ENCODE results near the gene KRTAP10-4. TPM values are rescaled to one million over a fixed set of nuclear protein-coding genes. Genes with fewer than 3 reads are reported as not detected.
A peak's percentile ranks its signal among the peaks of the same experiment; 100 is the strongest.

Gene KRTAP10-4
- total and polyA plus RNA-seq, 2 donors from 2014 or later, result not detected

DNA sequence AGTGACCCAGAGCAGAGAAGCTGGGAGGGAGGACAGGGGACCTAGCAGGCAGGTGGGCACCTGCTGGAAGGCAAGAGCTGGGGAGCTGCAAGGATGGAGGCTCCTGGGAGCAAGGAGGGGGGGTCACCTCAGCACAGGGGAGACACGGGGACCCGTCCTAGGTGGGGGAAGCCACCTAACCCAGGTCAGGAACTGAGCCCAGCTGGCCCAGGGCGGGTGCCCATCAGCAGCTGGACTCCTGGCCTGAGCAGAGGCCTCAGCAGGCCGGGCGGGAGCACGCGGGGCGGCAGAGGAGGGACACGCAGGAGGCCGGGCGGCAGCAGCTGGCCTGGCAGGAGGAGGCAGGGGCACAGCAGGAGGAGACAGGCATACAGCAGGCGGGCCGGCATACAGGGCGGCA, 34.5 kb upstream of the KRTAP10-4 start:
- H3K36me3 ChIP-seq (ENCODE audit: control insufficient read depth in 2 of 3, insufficient read depth in 3 of 3, low read length in 3 of 3), result no peaks in the 10 kb centered on the region
- H3K4me3 ChIP-seq (ENCODE audit: low read length in 3 of 3), result no peak overlapping the region
- peaks cover 0 to 9% (median 0%) of the 10 kb centered on the region in 3 donors for H3K9me3 ChIP-seq (ENCODE audit: control insufficient read depth in 2 of 3, insufficient read depth in 1 of 3, low read length in 3 of 3)
- intact Hi-C loops (cut with DNase I), result no loop called here
- FAIRE-seq, result no peak
- no peak overlapping the region for H3K9ac ChIP-seq (ENCODE audit: low read length in 3 of 3)
- no peak overlapping the region for H3K27ac ChIP-seq (ENCODE audit: low read depth in 2 of 2, low read length in 2 of 2)
- H3K4me1 ChIP-seq (ENCODE audit: control insufficient read depth in 2 of 3, insufficient read depth in 2 of 3, low read depth in 1 of 3, low read length in 3 of 3), result no peaks in the 10 kb centered on the region
- no peaks in the 10 kb centered on the region for H3K27me3 ChIP-seq (ENCODE audit: control insufficient read depth, insufficient read depth, low read length)
- TF ChIP-seq, protein P1, sequence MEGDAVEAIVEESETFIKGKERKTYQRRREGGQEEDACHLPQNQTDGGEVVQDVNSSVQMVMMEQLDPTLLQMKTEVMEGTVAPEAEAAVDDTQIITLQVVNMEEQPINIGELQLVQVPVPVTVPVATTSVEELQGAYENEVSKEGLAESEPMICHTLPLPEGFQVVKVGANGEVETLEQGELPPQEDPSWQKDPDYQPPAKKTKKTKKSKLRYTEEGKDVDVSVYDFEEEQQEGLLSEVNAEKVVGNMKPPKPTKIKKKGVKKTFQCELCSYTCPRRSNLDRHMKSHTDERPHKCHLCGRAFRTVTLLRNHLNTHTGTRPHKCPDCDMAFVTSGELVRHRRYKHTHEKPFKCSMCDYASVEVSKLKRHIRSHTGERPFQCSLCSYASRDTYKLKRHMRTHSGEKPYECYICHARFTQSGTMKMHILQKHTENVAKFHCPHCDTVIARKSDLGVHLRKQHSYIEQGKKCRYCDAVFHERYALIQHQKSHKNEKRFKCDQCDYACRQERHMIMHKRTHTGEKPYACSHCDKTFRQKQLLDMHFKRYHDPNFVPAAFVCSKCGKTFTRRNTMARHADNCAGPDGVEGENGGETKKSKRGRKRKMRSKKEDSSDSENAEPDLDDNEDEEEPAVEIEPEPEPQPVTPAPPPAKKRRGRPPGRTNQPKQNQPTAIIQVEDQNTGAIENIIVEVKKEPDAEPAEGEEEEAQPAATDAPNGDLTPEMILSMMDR (IDR thresholded peaks at IDR 0.05; ENCODE audit: borderline replicate concordance, extremely low read depth, insufficient read depth), result no peak
- DNase-seq, result peak in 2 of 5 donors; percentile 28 to 66

DNA sequence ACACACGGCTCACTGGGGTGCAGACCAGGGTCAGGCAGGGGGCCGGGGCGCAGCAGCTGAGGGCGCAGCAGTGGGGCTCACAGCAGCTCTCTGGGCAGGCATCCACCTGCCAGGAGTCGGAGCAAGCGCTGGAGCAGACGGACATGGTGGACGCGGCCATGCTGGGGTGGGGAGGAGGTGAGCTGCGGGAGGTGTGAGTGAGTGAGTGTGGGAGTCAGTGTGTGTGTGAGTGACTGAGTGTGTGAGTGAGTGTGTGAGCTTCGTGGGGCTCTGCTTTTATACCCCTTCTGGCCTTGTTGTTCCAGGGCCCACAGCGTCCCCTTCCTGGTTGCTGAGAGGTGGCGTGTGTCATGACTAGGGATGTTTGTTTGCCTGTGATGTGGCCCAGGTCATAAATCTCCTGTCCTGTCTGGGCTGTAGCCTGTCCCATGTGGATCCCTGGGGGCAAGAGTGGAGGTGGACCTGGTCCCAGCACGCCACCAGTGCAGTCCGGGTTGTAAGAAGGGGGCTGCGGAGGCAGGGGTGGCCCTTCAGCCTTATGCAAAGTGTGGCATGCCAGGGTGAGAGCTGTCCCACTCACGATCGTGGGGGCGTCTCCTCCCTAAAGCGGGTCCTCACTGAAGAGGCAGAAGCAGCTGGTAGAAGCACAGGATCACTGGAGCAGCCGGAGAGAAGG, 33.4 kb upstream of the KRTAP10-4 start, which contains the start of gene KRTAP10-1:
KRTAP10-1 (minus strand) TSS at position 205 of the 676 bp plus-strand sequence; CDS start at position 160, 45 bp downstream.
- no peaks in the 10 kb centered on the region for H3K4me1 ChIP-seq (ENCODE audit: control insufficient read depth in 2 of 3, insufficient read depth in 2 of 3, low read depth in 1 of 3, low read length in 3 of 3)
- no peak for FAIRE-seq
- H3K9me3 ChIP-seq (ENCODE audit: control insufficient read depth in 2 of 3, insufficient read depth in 1 of 3, low read length in 3 of 3), result peaks cover 0 to 9% (median 0%) of the 10 kb centered on the region in 3 donors
- H3K4me3 ChIP-seq (ENCODE audit: low read length in 3 of 3), result no peak within 1 kb of the TSS
- H3K36me3 ChIP-seq (ENCODE audit: control insufficient read depth in 2 of 3, insufficient read depth in 3 of 3, low read length in 3 of 3), result no peaks in the 10 kb centered on the region
- H3K9ac ChIP-seq (ENCODE audit: low read length in 3 of 3), result no peak within 1 kb of the TSS
- H3K27ac ChIP-seq (ENCODE audit: low read depth in 2 of 2, low read length in 2 of 2), result no peak within 1 kb of the TSS
- H3K27me3 ChIP-seq (ENCODE audit: control insufficient read depth, insufficient read depth, low read length), result no peaks in the 10 kb centered on the region
- DNase-seq, result peak in 1 of 5 donors; percentile 29
- TF ChIP-seq, protein P1 (IDR thresholded peaks at IDR 0.05; ENCODE audit: borderline replicate concordance, extremely low read depth, insufficient read depth), result no peak
- intact Hi-C loops (cut with DNase I), result no loop called here

DNA sequence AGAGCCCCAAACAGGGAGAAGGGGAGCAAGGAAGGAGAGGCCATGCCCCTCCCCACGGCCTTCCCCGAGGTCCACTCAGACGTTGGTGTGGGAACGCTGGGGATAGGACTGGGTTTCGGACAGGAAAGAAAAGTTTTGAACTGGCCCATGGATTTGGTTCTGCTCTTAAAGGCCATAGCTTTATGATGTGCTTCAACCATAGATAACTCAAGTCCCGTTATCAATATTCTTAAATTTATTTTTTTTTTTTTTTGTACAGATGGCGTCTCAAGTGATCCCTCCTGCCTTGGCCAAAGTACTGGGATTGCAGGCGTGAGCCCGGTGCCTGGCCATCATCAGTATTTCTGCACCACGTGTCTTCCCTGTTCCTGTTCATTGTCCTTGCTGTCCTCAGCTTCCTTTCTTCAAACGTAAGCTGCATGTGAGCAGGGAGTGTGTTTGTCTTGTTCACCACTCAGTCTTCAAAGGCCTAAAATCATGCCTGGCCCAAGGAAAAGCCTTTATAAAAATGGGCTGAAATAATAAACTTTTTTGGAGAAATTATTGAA, 32.7 kb upstream of the KRTAP10-4 start:
- Histone ChIP-seq H3K36me3 (ENCODE audit: control insufficient read depth in 2 of 3, insufficient read depth in 3 of 3, low read length in 3 of 3) (no peaks in the 10 kb centered on the region), H3K9ac (ENCODE audit: low read length in 3 of 3) (no peak overlapping the region), H3K27me3 (ENCODE audit: control insufficient read depth, insufficient read depth, low read length) (no peaks in the 10 kb centered on the region), H3K27ac (ENCODE audit: low read depth in 2 of 2, low read length in 2 of 2) (no peak overlapping the region), H3K4me1 (ENCODE audit: control insufficient read depth in 2 of 3, insufficient read depth in 2 of 3, low read depth in 1 of 3, low read length in 3 of 3) (no peaks in the 10 kb centered on the region), H3K9me3 (ENCODE audit: control insufficient read depth in 2 of 3, insufficient read depth in 1 of 3, low read length in 3 of 3) (peaks cover 0 to 9% (median 0%) of the 10 kb centered on the region in 3 donors), H3K4me3 (ENCODE audit: low read length in 3 of 3) (no peak overlapping the region)
- intact Hi-C loops (cut with DNase I), result no loop called here
- TF ChIP-seq, protein P1 (IDR thresholded peaks at IDR 0.05; ENCODE audit: borderline replicate concordance, extremely low read depth, insufficient read depth), result no peak
- DNase-seq (no peak), FAIRE-seq (no peak)

Measured in kidney (tissue), 14 donors.